Stimulated activated CD8-positive, alpha-beta memory T cell treated with anti-CD3 and anti-CD28 coated beads, Interleukin-4, amount 100 ng/mL, for 48 hours (primary cell): ENCODE measurements around the gene FBXO17.
"Not testable (repeated sequence)": the region's sequence is repeated elsewhere in the genome, so short reads cannot be mapped to it uniquely, and the experiment has no call there.

Source experiments
- DNase-seq: peaks from one replicate; pipeline ENCODE4 v3.0.0-alpha.2; 2020

The FBXO17 gene

DNA sequence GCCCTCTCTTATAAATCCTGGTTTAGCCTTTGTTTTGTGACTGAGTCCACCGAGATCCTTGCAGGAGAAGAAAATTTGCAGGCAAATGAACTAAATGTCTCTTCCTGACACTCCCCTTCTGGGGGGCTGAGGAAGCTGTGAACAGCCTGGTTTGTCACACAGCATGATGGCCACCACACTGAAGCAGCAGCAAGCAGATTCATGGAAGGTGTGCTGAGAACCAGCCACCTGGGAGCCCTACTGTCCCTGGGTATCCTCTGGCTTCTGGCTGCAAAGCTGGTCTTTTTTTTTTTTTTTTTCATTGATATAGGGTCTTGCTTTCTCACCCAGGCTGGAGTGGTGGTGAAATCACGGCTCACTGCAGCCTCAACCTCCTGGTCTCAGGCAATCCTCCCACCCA is 33.6 kb downstream of the FBXO17 start:
- DNase-seq, result no peak

DNA sequence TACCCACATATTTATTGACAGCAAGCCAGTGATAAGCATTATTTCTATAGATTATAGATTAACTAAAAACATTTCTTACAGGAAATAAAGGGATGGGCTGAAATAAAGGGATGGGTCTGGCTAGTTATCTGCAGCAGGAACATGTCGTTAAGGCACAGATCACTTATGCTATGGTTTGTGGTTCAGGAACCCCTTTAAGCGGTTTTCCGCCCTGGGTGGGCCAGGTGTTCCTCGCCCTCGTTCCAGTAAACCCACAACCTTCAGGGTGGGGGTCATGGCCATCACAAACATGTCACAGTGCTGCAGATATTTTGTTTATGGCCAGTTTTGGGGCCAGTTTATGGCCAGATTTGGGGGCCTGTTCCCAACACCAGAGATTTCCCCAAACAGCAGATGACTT is 34.1 kb downstream of the FBXO17 start:
- DNase-seq, result not testable (repeated sequence)

DNA sequence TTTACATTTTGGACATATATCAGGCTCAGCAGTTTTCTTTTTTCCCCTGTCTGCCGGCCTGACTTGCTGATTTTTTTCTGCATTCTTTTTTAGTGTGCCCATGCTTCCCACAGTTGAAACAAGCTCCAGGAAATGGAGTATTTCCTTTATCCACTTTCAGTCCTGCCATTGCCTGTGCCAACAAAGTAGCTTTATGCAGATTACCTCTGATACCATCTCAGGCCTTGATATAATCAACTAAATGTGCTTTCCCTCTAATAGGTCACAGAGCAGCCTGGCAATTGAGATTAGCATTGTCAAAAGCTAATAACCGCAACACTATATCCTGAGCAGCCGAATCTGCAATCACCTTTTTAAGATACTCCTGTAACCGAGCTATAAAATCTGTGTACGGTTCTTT is 35.6 kb downstream of the FBXO17 start:
- DNase-seq, result no peak

DNA sequence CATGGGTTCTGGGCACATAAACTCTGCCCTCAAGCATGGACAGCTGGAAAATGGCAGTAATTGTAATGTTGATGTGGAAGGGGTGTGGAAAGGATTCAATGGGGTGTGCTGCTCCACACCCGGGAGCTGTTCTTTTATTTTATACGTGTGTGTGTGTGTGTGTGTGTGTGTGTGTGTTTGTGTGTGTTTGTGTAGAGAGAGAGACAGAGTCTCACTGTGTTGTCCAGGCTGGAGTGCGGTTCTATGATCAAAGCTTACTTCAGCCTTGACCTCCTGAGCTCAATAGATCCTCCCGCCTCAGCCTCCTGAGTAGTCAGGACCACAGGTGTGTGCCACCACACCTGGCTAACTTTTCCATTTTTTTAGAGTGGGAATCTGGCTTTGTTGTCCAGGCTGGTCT is 42.0 kb downstream of the FBXO17 start:
- no peak for DNase-seq

DNA sequence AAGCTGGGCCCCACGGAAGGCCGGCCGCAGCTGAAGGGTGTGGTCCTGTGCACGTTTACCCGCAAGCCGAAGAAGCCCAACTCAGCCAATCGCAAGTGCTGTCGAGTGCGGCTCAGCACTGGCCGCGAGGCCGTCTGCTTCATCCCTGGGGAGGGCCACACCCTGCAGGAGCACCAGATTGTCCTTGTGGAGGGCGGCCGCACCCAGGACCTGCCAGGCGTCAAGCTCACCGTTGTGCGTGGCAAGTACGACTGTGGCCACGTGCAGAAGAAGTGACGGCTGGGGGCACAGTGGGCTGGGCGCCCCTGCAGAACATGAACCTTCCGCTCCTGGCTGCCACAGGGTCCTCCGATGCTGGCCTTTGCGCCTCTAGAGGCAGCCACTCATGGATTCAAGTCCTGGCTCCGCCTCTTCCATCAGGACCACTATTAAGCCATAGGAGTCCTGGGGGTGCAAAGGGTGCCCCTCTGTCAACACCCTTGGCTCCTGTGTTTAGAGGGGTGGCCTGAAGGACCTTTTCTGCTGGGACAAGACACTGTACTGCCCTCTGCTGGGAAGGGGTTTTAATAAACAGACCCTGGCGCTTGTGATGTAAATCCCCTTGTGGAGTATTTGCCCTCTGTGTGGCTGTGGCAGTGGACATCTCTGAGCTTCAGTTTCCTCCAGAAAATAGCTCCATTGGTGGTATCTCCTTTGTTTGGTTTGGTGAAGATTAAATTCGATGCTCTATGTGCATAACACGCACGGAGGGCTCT is 42.9 kb downstream of the FBXO17 start:
- DNase-seq, result peak; percentile 52

DNA sequence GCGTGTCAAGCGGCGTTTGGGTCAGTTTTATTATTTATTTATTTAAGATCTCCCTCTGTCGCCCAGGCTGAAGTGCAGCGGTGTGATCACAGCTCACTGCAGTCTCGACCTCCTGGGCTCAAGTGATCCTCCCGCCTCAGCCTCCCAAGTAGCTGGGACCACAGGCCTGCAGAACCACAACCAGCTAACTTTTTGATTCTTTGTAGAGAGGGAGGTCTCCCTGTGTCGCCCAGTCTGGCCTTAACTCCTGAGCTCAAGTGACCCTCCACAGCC is 44.1 kb downstream of the FBXO17 start:
- no peak for DNase-seq

DNA sequence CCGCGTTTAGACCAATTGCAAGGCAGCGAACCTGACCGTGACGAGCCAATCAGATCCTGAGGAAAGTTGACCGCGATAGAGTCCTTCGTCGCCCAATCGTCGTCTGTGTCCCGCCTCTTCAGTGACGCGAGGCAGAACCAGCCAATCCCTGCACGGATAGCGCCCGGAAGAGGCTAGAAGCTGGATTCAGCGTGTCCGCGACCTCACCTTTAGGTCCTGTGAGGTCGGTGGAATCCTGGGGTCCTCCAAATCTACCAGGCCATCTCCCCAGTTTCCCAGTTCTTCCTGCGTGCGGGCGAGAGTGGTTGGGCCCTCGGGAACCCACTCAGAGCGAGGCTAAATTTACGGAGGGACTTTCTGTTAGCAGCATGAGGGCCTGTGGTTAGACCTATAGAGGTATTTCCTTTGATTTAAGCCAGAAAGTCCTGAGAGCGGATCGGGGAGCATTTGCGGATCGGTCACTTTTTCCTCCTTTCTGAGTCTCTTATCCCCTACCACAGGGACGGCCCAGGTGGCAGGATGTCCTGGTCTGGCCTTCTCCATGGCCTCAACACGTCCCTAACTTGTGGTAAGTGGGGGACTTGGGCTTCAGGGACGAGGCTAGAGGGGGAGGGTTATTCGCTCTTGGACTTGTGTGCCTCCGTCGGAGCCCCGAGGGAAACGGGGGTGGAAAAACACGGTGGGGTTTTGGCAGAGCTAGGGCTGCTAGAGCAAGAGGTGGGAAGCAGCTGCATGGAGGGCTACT is 44.6 kb downstream of the FBXO17 start, which contains the start of gene MRPS12:
TSS of gene MRPS12 (plus strand) at position 169 of the 745 bp plus-strand sequence. CDS start at position 520, 351 bp downstream.
- DNase-seq, result peak; percentile 98

DNA sequence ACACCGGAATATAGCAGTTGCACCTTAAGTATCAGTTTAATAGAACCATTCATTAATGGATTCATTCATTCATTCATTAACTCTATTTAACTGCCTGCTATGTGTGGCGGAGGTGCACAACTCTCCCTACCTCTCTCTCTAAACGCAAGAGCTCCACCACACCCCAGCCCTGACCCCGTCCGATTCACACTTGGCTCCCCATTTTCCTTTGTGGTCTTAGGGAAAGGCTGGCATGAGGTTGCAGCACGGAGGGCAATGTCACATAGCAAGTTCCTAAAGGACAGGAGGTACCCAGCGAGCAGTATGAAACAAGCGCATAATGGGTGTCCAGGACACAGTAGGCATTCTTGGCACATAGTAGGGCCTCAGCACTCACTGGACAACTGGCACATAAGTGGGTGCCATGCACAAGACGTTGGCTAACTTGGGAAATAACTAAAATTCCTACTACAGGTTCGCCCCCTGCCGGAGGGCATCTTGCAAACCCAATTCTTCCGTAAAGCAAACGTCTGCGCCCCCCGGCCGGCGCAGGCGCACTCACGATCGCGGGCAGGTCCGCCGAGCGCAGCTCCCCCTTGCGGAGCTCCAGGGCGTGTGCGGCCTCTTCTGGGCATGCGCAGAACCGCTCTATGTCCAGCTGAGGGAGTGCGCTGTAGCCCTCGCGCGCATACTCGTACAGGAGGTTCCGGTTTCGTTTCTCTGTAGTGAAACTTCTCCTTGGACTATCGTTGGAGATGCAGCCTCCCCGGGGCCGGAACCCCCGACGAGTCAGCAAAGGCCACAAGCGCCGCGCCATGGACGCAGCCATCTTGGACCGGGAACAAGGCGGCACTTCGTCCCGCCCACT is 45.4 kb downstream of the FBXO17 start, which contains the start of gene SARS2:
TSS of gene SARS2 (minus strand) at position 835 of the 847 bp plus-strand sequence. CDS start at position 808, 27 bp downstream.
- peak; percentile 91 for DNase-seq

DNA sequence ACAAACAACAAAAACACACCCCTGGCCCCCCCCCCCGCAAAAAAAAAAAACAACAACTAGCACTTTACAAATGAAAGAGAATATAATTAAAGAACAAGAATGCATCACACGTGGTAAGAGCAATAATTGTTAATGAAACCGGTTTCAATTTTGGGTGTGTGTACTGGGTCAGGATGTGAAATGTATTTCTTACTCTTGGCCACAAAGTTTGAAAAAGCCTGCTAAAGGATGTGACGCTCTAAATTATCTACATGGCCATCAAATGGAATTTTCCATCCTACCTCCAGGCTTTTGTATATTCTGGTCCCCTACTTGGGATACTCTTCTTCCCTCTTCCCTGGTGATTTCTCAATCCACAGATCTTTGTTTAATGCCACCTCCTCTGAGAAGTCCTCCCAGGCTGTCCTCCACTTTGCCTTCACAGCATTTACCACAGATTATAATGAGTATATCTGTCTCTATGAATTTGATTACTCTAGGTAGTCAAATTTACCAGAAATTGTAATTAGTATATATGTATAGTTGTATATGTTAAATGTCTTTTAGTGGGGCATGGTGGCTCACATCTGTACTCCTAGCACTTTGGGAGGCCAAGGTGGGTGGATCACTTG is 47.0 kb downstream of the FBXO17 start:
- DNase-seq, result no peak

DNA sequence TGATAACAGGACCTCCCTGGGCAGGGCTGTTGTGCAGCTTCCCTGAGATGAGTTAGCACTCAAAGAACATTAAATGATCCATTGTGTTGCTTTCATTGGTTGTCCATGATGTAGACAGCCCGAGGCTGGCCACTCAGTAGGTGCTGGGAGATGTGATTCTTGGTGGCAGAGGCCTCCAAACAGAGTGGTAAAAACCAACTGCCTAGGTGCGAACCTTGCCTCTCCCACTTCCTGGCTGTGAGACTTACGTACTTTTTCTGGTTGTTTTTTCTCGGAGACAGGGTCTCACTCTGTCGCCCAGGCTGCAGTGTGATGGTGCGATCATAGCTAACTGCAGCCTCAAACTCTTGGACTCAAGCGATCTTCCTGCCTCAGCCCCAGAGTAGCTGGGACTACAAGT is 51.2 kb downstream of the FBXO17 start:
- no peak for DNase-seq

DNA sequence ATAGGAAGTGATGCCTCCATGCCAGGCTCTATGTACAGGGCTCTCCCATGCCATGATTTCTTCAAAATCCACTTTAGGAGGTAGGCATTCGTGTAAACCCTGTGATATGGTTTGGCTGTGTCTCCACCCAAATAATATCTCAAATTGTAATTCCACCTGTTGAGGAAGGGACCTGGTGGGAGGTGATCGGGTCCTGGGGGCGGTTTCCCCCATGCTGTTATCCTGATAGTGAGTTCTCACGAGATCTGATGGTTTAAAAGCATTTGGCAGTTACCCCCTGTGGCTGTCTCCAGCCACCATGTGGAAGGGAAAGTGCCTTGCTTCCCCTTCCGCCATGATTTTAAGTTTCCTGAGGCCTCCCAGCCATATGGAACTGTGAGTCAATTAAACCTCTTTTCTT is 53.1 kb downstream of the FBXO17 start:
- no peak for DNase-seq

DNA sequence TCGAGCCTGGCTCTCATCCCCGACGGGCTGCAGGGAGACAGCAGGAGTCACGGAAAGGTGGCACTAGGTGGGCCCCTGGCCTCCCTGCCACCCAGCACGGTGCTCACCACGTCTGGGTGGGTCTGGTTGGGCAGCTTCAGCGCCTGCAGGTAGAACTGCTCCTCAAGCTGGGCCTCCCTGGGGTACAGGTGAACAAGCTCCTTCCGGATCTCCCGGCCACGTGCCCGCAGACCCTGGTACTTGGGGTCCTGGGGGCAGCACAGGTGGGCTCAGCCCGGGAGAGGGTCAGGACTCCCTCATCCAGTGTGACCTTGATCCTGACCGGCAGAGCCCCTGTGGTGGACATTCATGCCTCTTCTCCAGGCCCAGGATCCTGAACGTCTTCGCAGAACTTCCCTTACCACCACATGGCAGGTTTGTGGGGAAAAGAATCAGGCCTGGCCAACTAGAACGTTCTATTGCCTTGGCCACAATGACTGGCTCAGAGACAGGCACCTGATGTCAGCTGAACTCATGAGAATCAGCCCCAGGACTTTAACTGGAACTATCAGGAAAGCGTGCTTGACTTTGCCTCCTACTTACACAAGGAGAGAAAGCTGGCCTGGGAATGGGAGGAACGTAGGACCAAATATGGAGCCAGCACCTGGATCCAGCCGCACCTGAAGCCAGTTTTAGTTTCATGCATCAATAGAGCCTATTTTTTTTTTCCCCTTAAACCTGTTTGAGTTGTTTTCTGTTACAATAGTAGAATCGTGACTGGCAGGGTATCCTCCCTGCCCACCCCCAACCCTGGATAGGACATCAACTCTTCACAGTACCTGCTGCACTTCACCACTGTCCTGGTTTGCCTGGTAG is 53.9 kb downstream of the FBXO17 start:
- no peak for DNase-seq

DNA sequence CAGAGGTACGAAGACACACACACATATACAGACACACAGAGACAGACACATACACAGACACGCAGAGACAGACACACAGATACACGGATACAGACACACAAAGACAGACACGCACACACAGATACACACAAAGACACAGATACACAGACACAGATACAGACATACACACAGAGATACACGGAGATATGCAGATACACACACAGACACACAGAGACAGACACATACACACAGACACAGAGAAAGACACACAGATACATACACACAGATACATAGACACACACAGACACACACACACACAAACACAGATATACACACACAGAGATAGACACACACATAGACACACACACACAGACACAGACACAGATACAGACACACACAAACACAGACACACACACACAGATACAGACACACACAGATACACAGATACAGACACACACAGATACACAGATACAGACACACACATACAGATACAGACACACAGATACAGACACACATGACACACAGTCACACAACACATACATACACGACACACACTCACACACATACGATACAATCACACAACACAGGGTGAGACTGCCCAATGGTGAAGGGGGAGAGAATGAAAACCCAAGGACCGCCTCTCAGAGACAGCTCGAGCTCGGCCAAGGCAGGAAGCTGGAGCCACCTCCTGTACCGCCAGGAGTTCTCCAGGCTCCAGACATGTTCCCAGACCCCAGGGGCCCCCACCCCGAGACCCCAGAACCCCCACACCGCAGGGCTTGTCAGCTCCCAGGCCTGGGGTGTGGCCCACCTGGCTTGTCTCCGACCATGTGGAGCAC is 54.7 kb downstream of the FBXO17 start:
- no peak for DNase-seq

DNA sequence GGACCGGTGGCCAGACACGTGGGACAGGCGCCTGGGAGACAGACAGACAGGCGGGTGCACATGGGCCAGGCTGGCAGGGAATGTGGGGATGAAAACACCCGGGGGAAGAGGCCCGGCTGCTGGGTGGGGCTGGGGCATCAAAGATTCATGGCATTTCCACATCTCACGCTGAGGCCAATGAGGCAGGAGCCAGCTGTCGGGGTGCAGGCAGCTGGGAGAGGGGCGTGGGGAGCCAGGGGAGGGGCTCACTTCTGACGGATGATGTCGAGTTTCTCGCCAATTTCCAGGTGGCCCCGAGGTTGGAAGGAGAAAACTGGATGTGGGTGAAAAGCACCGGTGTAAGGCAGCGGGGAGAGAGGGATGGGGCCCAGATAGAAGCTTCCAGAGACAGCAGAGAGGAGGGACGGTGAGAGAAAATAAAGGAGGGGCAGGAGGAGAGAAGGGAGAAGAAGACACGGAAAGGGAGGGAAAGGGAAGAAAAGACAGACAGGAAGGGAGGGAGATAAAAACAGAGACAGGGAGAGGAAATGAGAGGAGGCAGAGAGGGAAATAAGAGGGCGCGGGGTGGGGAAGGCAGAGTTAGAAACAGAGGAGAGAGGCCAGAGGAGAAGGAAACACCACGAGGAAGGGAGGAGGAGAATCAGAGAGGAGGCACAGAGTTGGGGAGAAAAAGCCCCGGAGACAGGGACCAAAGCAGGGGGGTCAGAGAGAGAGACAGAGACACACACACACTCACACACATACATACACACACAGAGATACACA is 55.5 kb downstream of the FBXO17 start:
- DNase-seq, result no peak

DNA sequence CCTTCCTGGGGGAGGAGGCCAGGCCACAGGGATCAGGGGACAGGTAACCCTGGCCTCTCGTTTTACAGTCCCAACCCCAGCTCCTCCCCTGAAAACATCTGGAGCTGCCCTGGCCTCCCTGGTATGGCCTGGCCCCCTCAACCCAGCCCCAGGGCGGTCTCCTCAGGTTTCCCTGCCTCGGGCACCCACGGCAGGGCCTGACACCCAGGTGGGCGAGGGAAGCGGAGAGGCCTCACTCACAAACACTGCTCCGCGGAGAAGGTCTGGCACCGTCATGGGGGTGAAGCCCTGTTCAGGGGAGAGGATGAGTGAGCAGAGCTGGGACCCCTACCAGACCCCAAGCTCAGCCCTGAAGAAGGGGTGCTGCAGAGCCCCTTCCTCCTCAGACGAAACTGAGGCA is 57.0 kb downstream of the FBXO17 start:
- DNase-seq, result no peak

DNA sequence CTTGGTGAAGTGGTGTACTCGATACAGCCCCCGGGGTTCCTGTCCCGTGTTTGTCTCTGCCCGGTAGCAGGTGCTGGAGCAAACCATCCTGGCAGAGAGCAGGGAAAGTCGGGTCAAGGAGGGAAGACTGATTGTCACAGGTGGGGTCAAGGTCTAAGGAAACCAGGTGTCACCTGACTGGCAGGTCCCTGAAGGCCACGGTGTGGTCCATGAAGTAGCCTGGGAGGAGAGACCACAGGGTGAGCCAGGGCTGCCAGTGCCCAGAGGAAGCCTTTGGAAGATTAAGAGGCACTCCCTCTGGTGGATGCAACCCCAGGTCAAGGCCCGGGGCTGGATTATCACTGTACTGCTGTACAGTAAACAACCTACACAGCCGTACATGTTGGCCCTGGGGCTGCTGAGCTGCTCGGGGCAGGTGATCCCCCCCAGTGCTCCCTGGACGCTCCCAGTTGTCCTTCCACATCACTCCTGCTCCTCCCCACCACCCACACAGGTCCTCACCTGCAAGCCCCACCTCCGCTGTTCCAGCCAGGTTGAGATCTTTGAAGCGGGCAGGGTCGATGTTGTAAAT is 57.5 kb downstream of the FBXO17 start:
- DNase-seq, result no peak

DNA sequence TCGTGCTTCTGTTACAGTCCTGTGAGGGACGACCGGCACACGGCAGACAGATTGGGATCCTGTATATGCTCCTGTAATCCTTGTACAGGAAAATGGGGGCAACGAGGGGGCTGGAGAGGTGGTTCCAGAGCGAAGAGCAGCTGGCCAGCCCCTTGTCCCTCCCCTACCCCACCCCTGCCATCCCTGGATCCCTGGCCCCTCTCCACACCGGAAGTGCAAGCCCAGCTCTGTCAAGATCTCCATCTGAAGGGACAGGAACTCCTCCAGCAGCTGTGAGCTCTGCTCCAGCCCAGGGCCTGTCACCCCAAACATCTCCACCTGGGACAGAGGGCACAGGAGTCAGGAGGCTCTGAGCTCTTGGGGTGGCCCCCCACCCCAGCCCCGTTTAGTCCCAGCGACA is 58.0 kb downstream of the FBXO17 start:
- no peak for DNase-seq

DNA sequence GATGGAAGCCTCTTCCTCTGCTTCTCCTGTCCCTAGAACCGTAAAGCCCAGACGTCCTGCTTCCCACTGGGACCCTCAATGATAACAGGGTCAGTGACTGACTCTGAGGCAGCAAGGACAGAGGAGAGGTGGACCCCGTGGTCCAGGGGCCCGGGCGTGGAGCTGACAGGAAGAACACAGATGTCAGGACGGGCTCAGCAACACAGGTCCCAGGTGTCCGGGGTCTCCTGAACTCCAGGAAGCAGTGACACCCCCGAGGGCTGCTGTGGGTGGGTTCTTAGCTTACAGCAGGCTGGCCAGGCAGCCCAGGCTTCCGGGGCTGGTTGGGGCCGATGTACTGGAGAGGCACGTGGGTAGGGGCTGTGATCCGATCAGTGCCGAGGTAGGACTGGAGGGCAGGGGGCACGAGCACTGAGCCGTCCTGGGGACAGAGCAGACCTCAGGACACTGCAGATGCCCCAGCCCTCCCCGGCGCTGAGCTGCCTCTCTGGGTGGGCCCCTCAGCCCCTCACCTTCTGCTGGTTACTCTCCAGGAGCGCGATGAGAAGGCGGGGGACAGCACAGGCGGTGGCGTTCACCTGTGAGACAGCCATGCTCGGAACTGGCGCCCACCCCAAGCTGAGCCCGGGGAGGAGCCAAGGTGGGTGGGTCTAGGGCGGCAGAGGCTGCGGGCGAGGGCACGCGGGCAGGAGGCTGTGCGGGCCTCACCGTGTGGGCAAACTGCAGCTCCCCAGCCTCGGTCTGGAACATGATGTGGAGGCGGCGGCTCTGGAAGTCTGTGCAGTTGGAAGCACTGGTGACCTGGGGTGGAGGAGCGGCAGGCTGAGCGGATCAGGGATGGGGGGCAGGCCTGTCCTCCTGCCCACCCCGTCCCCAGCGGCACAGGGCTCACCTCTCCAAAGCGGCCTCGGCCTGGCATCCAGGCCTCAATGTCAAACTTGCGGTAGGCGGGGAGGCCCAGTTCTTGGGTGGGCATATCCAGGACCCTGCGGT is 59.9 kb downstream of the FBXO17 start:
- no peak for DNase-seq

DNA sequence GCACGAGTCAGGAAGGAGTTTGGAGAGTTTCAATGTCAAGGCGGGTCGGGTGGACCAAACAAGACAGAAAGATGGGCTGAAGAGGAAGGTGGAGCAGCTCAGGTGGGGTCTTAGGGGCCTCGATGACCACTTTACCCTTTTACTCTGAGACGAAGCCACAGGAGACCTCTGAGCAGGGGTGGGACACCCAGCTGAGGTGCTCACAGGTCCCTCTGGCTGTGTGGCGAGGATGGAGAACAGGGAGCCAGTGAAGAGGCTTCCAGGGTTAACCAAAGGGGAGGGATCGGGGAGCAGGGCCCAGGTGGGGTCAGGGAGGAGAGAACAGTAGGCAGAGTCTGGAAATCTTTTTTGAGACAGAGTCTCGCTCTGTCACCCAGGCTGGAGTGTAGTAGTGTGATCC is 61.6 kb downstream of the FBXO17 start:
- no peak for DNase-seq
